ENCODE data around the gene RYR3.

DNA sequence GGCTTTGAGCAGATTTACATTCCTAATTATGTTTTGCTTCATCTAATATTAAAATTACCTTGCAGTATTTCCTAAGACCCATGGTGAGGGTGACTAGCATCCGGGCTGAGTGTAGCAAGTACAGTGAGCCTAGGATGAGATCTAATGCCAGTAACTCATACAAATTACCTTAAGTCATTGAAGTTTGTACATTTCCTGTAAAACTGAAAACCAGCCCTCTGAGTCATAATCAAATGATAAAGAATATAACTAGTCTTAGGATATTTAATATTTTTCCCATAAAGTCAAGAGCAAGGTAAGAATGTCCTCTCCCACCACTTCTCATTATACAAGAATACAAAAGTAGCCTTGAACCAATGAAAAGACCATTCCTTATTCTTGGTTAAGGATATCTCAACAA, 602.7 kb downstream of the RYR3 start:
- TF ChIP-seq, protein P1, sequence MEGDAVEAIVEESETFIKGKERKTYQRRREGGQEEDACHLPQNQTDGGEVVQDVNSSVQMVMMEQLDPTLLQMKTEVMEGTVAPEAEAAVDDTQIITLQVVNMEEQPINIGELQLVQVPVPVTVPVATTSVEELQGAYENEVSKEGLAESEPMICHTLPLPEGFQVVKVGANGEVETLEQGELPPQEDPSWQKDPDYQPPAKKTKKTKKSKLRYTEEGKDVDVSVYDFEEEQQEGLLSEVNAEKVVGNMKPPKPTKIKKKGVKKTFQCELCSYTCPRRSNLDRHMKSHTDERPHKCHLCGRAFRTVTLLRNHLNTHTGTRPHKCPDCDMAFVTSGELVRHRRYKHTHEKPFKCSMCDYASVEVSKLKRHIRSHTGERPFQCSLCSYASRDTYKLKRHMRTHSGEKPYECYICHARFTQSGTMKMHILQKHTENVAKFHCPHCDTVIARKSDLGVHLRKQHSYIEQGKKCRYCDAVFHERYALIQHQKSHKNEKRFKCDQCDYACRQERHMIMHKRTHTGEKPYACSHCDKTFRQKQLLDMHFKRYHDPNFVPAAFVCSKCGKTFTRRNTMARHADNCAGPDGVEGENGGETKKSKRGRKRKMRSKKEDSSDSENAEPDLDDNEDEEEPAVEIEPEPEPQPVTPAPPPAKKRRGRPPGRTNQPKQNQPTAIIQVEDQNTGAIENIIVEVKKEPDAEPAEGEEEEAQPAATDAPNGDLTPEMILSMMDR (IDR thresholded peaks at IDR 0.05; ENCODE audit: low read depth, low read length, poor library complexity, severe bottlenecking): no peak
- no peak for TF ChIP-seq EZH2phosphoT487 (IDR thresholded peaks at IDR 0.05; ENCODE audit: borderline replicate concordance, low read length)

Data from DOHH2 (cell line).